ENCODE measurements around the gene CADPS2. TPM values are rescaled to one million over a fixed set of nuclear protein-coding genes. Genes with fewer than 3 reads are reported as not detected.

CADPS2 gene
- polyA plus RNA-seq, 3 donors, result not detected

DNA sequence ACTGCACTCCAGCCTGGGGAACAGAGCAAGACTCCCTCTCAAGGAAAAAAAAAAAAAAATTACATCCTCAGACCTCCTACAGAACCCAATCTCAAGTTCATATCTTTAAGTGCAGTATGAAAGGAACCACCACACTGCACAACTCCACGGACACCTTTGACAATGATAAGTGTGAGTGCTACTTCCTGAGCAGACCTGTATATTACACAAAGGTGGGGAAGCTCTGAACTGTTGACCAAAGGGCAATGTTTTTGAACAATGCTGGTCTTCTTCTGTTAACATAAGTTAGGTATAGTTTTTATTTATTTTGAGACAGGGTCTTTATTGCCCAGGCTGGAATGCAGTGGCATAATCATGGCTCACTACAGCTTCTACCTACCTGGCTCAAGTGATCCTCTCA lies 129.4 kb downstream of the CADPS2 start:
- no peak overlapping the region for H3K27ac Mint-ChIP-seq
- H3K36me3 ChIP-seq (replicated peaks in 1 of 2; ENCODE audit: control insufficient read depth in 1 of 2, insufficient read depth in 2 of 2, low read length in 2 of 2), result no peaks in the 10 kb centered on the region
- no CpG with 5 or more reads among the region's 1 CpG for WGBS (ENCODE audit: insufficient coverage)
- no peak for DNase-seq
- no peaks in the 10 kb centered on the region for H3K4me1 ChIP-seq (ENCODE audit: control insufficient read depth in 1 of 2, insufficient read depth in 2 of 2, low read length in 2 of 2)
- H3K36me3 Mint-ChIP-seq, result no peaks in the 10 kb centered on the region
- no peaks in the 10 kb centered on the region for H3K79me2 ChIP-seq (ENCODE audit: insufficient read depth, low read length)
- no peaks in the 10 kb centered on the region for H3K27me3 Mint-ChIP-seq (ENCODE audit: low read depth in 3 of 3)
- H3K27ac ChIP-seq (ENCODE audit: low read depth in 1 of 2, low read length in 2 of 2), result no peak overlapping the region
- no peaks in the 10 kb centered on the region for H3K4me1 Mint-ChIP-seq
- H2AFZ ChIP-seq (ENCODE audit: insufficient read depth, low read depth, low read length, poor library complexity, severe bottlenecking), result no peak overlapping the region
- H3K4me3 Mint-ChIP-seq, result no peak overlapping the region
- no peaks in the 10 kb centered on the region for H3K9me3 ChIP-seq (replicated peaks in 1 of 2; ENCODE audit: control insufficient read depth in 1 of 2, insufficient read depth in 1 of 2, low read length in 2 of 2)
- no peak for TF ChIP-seq CTCF (IDR thresholded peaks at IDR 0.05)
- no peaks in the 10 kb centered on the region for H4K20me1 ChIP-seq (ENCODE audit: insufficient read depth, low read length)
- H3K9me3 Mint-ChIP-seq, result peaks cover 0 to 4% (median 0%) of the 10 kb centered on the region in 7 donors
- no peak overlapping the region for H3K9ac ChIP-seq (ENCODE audit: insufficient read depth, low read length, poor library complexity, severe bottlenecking)
- intact Hi-C loops (cut with micrococcal nuclease), result no loop called here
- H3K4me2 ChIP-seq (replicated peaks; ENCODE audit: extremely low read depth, low read length, poor library complexity, severe bottlenecking), result no peak overlapping the region
- H3K27me3 ChIP-seq (ENCODE audit: control insufficient read depth in 2 of 2, insufficient read depth in 2 of 2, low read length in 2 of 2), result no peaks in the 10 kb centered on the region
- H3K4me3 ChIP-seq (replicated peaks in 1 of 3; ENCODE audit: low read depth in 2 of 3, low read length in 3 of 3), result no peak overlapping the region

DNA sequence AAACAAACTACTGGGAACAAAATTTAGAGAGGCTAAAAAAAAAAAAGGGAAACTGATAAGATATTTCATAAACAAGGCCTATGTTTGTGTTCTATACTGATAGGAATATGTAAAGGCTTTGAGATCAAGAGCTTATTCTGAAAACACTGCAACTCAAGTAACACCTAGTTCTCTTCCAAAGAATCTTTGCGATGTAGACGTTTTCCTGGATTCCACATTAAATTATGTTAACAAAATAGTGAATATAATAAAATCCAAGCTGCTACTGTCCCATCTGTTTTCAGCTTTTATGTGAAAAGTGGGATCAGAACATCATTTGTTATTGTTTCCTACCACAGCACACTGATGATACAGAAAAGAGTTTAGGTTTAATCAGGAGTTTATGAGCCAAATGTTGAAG lies 130.6 kb downstream of the CADPS2 start:
- TF ChIP-seq CTCF (IDR thresholded peaks at IDR 0.05), result no peak
- Mint-ChIP-seq H3K27ac (no peak overlapping the region), H3K4me3 (no peak overlapping the region), H3K36me3 (no peaks in the 10 kb centered on the region), H3K4me1 (no peaks in the 10 kb centered on the region), H3K27me3 (ENCODE audit: low read depth in 3 of 3) (no peaks in the 10 kb centered on the region), H3K9me3 (peaks cover 0 to 4% (median 0%) of the 10 kb centered on the region in 7 donors)
- H3K9ac ChIP-seq (ENCODE audit: insufficient read depth, low read length, poor library complexity, severe bottlenecking), result no peak overlapping the region
- no peaks in the 10 kb centered on the region for H4K20me1 ChIP-seq (ENCODE audit: insufficient read depth, low read length)
- H3K36me3 ChIP-seq (replicated peaks in 1 of 2; ENCODE audit: control insufficient read depth in 1 of 2, insufficient read depth in 2 of 2, low read length in 2 of 2), result no peaks in the 10 kb centered on the region
- H3K4me1 ChIP-seq (ENCODE audit: control insufficient read depth in 1 of 2, insufficient read depth in 2 of 2, low read length in 2 of 2), result no peaks in the 10 kb centered on the region
- DNase-seq, result no peak
- no peaks in the 10 kb centered on the region for H3K9me3 ChIP-seq (replicated peaks in 1 of 2; ENCODE audit: control insufficient read depth in 1 of 2, insufficient read depth in 1 of 2, low read length in 2 of 2)
- no peak overlapping the region for H2AFZ ChIP-seq (ENCODE audit: insufficient read depth, low read depth, low read length, poor library complexity, severe bottlenecking)
- no CpG with 5 or more reads among the region's 2 CpGs for WGBS (ENCODE audit: insufficient coverage)
- H3K79me2 ChIP-seq (ENCODE audit: insufficient read depth, low read length), result no peaks in the 10 kb centered on the region
- intact Hi-C loops (cut with micrococcal nuclease), result no loop called here
- H3K27ac ChIP-seq (ENCODE audit: low read depth in 1 of 2, low read length in 2 of 2), result no peak overlapping the region
- no peak overlapping the region for H3K4me3 ChIP-seq (replicated peaks in 1 of 3; ENCODE audit: low read depth in 2 of 3, low read length in 3 of 3)
- H3K4me2 ChIP-seq (replicated peaks; ENCODE audit: extremely low read depth, low read length, poor library complexity, severe bottlenecking), result no peak overlapping the region
- no peaks in the 10 kb centered on the region for H3K27me3 ChIP-seq (ENCODE audit: control insufficient read depth in 2 of 2, insufficient read depth in 2 of 2, low read length in 2 of 2)

Measured in CD14-positive monocyte (primary cell).